HL-60 (cell line): ENCODE results near the gene DECR2.

ENCODE experiments used
- DNase-seq, 2 experiments: peaks; one replicate each; pipeline ENCODE4 v3.0.0-alpha.2; 2010 to 2020; ENCODE audit warnings: low read depth in 1 of 2, low spot score in 1 of 2
- H3K27ac ChIP-seq: fragments of 250-450 bp; sonication (Bioruptor Pico); replicated peaks from 2 replicates; pipeline ENCODE4 v1.5.1; 2020; ENCODE audit warnings: mild to moderate bottlenecking, moderate library complexity
- H3K27me3 ChIP-seq: fragments of 250-450 bp; sonication (Bioruptor Pico); 2 replicates; pipeline ENCODE4 v1.5.1; 2021; ENCODE audit warnings: mild to moderate bottlenecking, moderate library complexity; ENCODE audit not compliant: insufficient read depth, poor library complexity, severe bottlenecking
- H3K4me3 ChIP-seq: replicated peaks from 2 replicates; pipeline ENCODE4 v1.5.1; 2011; ENCODE audit warnings: mild to moderate bottlenecking, control low read depth, low read length; ENCODE audit not compliant: insufficient read depth
- GABPA ChIP-seq: IDR thresholded peaks from 2 replicates; pipeline ENCODE4 v1.6.1; 2012; ENCODE audit warnings: low read depth
- POLR2AphosphoS5 ChIP-seq: IDR thresholded peaks from 2 replicates; pipeline ENCODE4 v1.6.1; 2012; ENCODE audit warnings: low read depth
- SPI1 ChIP-seq: IDR thresholded peaks from 2 replicates; pipeline ENCODE4 v1.6.1; 2012; ENCODE audit warnings: low read depth, mild to moderate bottlenecking, borderline replicate concordance
- TF ChIP-seq, protein P1 (sequence below): IDR thresholded peaks from one replicate; pipeline ENCODE4 v1.5.1; 2011; ENCODE audit warnings: low read length, control low read depth, inconsistent platforms; ENCODE audit not compliant: insufficient read depth
- TF ChIP-seq, protein P2 (sequence below): IDR thresholded peaks from 2 replicates; pipeline ENCODE4 v1.6.1; 2012; ENCODE audit warnings: low read depth; ENCODE audit not compliant: insufficient replicate concordance

The DECR2 gene

GRCh38 chr16:455453-455852 lies 53.8 kb downstream of the DECR2 start:
- TF ChIP-seq, protein P1, sequence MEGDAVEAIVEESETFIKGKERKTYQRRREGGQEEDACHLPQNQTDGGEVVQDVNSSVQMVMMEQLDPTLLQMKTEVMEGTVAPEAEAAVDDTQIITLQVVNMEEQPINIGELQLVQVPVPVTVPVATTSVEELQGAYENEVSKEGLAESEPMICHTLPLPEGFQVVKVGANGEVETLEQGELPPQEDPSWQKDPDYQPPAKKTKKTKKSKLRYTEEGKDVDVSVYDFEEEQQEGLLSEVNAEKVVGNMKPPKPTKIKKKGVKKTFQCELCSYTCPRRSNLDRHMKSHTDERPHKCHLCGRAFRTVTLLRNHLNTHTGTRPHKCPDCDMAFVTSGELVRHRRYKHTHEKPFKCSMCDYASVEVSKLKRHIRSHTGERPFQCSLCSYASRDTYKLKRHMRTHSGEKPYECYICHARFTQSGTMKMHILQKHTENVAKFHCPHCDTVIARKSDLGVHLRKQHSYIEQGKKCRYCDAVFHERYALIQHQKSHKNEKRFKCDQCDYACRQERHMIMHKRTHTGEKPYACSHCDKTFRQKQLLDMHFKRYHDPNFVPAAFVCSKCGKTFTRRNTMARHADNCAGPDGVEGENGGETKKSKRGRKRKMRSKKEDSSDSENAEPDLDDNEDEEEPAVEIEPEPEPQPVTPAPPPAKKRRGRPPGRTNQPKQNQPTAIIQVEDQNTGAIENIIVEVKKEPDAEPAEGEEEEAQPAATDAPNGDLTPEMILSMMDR = no peak
- TF ChIP-seq SPI1 = no peak
- TF ChIP-seq POLR2AphosphoS5 = no peak
- TF ChIP-seq, protein P2, sequence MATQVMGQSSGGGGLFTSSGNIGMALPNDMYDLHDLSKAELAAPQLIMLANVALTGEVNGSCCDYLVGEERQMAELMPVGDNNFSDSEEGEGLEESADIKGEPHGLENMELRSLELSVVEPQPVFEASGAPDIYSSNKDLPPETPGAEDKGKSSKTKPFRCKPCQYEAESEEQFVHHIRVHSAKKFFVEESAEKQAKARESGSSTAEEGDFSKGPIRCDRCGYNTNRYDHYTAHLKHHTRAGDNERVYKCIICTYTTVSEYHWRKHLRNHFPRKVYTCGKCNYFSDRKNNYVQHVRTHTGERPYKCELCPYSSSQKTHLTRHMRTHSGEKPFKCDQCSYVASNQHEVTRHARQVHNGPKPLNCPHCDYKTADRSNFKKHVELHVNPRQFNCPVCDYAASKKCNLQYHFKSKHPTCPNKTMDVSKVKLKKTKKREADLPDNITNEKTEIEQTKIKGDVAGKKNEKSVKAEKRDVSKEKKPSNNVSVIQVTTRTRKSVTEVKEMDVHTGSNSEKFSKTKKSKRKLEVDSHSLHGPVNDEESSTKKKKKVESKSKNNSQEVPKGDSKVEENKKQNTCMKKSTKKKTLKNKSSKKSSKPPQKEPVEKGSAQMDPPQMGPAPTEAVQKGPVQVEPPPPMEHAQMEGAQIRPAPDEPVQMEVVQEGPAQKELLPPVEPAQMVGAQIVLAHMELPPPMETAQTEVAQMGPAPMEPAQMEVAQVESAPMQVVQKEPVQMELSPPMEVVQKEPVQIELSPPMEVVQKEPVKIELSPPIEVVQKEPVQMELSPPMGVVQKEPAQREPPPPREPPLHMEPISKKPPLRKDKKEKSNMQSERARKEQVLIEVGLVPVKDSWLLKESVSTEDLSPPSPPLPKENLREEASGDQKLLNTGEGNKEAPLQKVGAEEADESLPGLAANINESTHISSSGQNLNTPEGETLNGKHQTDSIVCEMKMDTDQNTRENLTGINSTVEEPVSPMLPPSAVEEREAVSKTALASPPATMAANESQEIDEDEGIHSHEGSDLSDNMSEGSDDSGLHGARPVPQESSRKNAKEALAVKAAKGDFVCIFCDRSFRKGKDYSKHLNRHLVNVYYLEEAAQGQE = no peak
- TF ChIP-seq GABPA = no peak
- no peak overlapping the region for H3K27ac ChIP-seq

DNA sequence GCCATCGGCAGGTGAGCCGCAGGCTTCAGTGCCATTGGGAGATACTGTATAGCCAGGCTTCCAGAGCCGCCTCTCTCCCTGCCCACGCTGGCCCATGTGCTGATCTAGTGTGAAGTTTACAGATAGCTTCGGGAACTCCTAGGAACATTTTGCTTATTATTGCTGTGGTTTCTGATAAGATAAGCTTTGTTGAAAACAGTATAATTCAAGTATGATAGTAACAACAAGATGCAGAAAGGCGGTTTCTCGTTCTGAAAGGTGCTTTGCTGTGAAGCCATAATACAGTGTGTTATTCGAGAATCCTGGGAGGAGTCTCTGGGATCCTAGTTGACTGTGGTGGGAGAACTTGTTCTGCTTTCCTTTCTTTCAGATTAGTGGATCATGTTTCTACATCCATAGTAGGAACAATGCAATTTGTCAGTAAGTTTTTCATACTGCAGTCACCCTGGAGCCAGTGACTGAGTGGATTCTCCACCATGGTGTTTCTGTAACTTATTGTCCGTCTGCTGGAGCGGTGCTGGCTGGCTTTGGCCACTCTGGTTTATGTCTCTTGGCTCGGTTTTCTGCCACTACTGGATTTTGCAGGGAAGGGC lies 55.3 kb downstream of the DECR2 start:
- TF ChIP-seq, protein P1 = no peak
- TF ChIP-seq, protein P2 = no peak
- TF ChIP-seq GABPA = no peak
- no peak for TF ChIP-seq SPI1
- no peak for TF ChIP-seq POLR2AphosphoS5
- H3K27ac ChIP-seq = no peak overlapping the region
- no peak for DNase-seq

More at GRCh38 chr16:455453-455852, 53.8 kb downstream of the DECR2 start:
- DNase-seq = no peak
- no peaks in the 10 kb centered on the region for H3K27me3 ChIP-seq
- no peak overlapping the region for H3K4me3 ChIP-seq

DNA sequence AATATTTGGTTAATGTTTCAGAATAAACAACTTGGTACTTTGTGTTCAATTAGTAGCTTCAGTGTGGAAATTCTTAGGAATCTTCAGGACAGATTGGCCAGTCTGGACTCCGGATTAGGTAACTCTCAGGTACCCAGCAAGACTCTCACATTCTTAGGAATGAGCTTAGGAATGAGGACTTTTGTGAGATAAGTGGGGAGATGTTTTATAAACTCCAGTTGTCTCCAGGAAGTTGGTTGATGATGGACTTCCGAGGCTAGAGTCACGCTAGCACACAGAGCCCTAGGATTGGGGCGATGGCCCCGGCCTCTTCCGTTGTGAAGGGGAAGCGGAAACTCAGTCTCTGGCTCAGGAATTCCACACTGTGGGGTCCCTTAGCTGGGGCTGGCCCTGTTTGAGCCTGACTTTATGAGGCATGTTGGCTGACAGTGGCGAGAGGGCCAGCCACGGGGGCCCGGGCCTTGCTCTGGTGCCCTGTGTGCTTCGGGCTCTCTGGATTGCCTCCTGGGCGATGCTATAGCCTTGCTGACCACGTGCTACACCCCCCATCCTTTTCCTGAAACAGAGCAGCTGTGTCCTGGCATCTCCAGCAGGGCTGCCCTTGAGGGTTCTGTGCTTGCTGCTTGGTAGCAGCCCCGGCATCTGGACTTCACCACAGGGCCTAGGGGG lies 56.2 kb downstream of the DECR2 start:
- H3K4me3 ChIP-seq = no peak overlapping the region
- H3K27ac ChIP-seq = no peak overlapping the region
- no peak for DNase-seq
- TF ChIP-seq, protein P1 = no peak
- TF ChIP-seq SPI1 (no peak), GABPA (no peak), POLR2AphosphoS5 (no peak)
- TF ChIP-seq, protein P2 = no peak
- H3K27me3 ChIP-seq = no peaks in the 10 kb centered on the region

More for the DNA sequence above, 55.3 kb downstream of the DECR2 start:
- H3K4me3 ChIP-seq = no peak overlapping the region
- H3K27me3 ChIP-seq = no peaks in the 10 kb centered on the region
